ENCODE results near the gene CNNM4.

- no peak for TF ChIP-seq PATZ1 (CRISPR knock-in tag; IDR thresholded peaks at IDR 0.05; ENCODE audit: borderline replicate concordance)
- TF ChIP-seq ISL1 (CRISPR knock-in tag; IDR thresholded peaks at IDR 0.05), result no peak
- no peak for TF ChIP-seq ZFP3 (CRISPR knock-in tag; IDR thresholded peaks at IDR 0.05)
- TF ChIP-seq ARNTL (CRISPR knock-in tag; IDR thresholded peaks at IDR 0.05; ENCODE audit: borderline replicate concordance, low read depth), result no peak
Measured at GRCh38 chr2:96846825-96847224, 86.1 kb downstream of the CNNM4 start.

Data from SK-N-SH treated with all-trans-retinoic acid at 6 μM for 48 hours (cell line).